Naive thymus-derived CD4-positive, alpha-beta T cell (primary cell): ENCODE measurements around the gene DPPA4. TPM values are rescaled to one million over a fixed set of nuclear protein-coding genes. Genes with fewer than 3 reads are reported as not detected.
"Not testable (repeated sequence)": the region's sequence is repeated elsewhere in the genome, so short reads cannot be mapped to it uniquely, and the experiment has no call there.

Experiments
- ATAC-seq: fragments of 150-1000 bp; cut with Tn5 transposase; 2 replicates; pipeline ENCODE4 v1.10.0; 2021; ENCODE audit warnings: mild to moderate bottlenecking, moderate library complexity
- CTCF ChIA-PET: fragments of 350-600 bp; sonication (Branson Sonifier 250); formaldehyde crosslinking; loops from one replicate; lab custom pipeline; 2021; ENCODE audit warnings: antibody characterized with exemption; lab: Charles Lee
- POLR2A ChIA-PET: fragments of 350-600 bp; sonication (Branson Sonifier 250); formaldehyde crosslinking; loops from one replicate; lab custom pipeline; 2021; ENCODE audit warnings: antibody characterized with exemption, inconsistent platforms; lab: Charles Lee
- DNase-seq, 9 donors: peaks; one replicate each; pipeline versions ENCODE4 v3.0.0 to v3.0.0-alpha.2; 2020 to 2022; ENCODE audit warnings: mixed read lengths in 1 of 9
- H3K27ac ChIP-seq: one replicate; pipeline ENCODE4 v1.7.0; 2013; ENCODE audit warnings: mild to moderate bottlenecking, low read depth, low read length, moderate library complexity
- H3K27me3 ChIP-seq, 2 donors: one replicate each; pipeline ENCODE4 v1.7.0; 2013; ENCODE audit warnings: low read length in 2 of 2, mild to moderate bottlenecking in 2 of 2, moderate library complexity in 2 of 2; ENCODE audit not compliant: control insufficient read depth in 2 of 2, insufficient read depth in 2 of 2
- H3K36me3 ChIP-seq, 3 experiments: 1 replicate in 2 of 3; 2 replicates in 1 of 3; pipeline ENCODE4 v1.7.0; 2013; ENCODE audit warnings: low read length in 3 of 3, mild to moderate bottlenecking in 3 of 3, moderate library complexity in 1 of 3; ENCODE audit not compliant: insufficient read depth in 3 of 3, control insufficient read depth in 2 of 3
- H3K4me1 ChIP-seq, 2 donors: one replicate each; pipeline ENCODE4 v1.7.0; 2013; ENCODE audit warnings: low read length in 2 of 2, mild to moderate bottlenecking in 2 of 2, moderate library complexity in 1 of 2; ENCODE audit not compliant: control insufficient read depth in 2 of 2, insufficient read depth in 2 of 2
- H3K4me3 ChIP-seq: 2 replicates; pipeline ENCODE4 v1.7.0; 2013; ENCODE audit warnings: mild to moderate bottlenecking, low read length
- H3K9me3 ChIP-seq, 3 experiments: 1 replicate in 2 of 3; 2 replicates in 1 of 3; pipeline ENCODE4 v1.7.0; 2013; ENCODE audit warnings: low read length in 3 of 3; ENCODE audit not compliant: control insufficient read depth in 2 of 3
- H3K27ac Mint-ChIP-seq, 9 donors: one replicate each; pipeline ENCODE4 v1.8.0; 2020 to 2022; ENCODE audit warnings: mixed read lengths in 9 of 9, mild to moderate bottlenecking in 8 of 9, moderate library complexity in 5 of 9, inconsistent platforms in 2 of 9
- H3K27me3 Mint-ChIP-seq, 5 donors: one replicate each; pipeline ENCODE4 v1.8.0; 2021 to 2022; ENCODE audit warnings: mixed read lengths in 5 of 5, mild to moderate bottlenecking in 1 of 5
- H3K36me3 Mint-ChIP-seq, 5 donors: one replicate each; pipeline ENCODE4 v1.8.0; 2020 to 2022; ENCODE audit warnings: mixed read lengths in 5 of 5, mild to moderate bottlenecking in 3 of 5, inconsistent platforms in 1 of 5
- H3K4me1 Mint-ChIP-seq, 7 donors: one replicate each; pipeline ENCODE4 v1.8.0; 2020 to 2022; ENCODE audit warnings: mixed read lengths in 7 of 7, mild to moderate bottlenecking in 3 of 7, inconsistent platforms in 1 of 7
- H3K4me3 Mint-ChIP-seq, 10 donors: one replicate each; pipeline ENCODE4 v1.8.0; 2020 to 2022; ENCODE audit warnings: mild to moderate bottlenecking in 10 of 10, mixed read lengths in 10 of 10, moderate library complexity in 6 of 10, inconsistent platforms in 2 of 10
- H3K9me3 Mint-ChIP-seq, 11 donors: one replicate each; pipeline ENCODE4 v1.8.0; 2020 to 2022; ENCODE audit warnings: mixed read lengths in 11 of 11, mild to moderate bottlenecking in 4 of 11, inconsistent platforms in 1 of 11, moderate library complexity in 1 of 11
- intact Hi-C, 2 donors: fragments of 100-400 bp; cut with micrococcal nuclease; formaldehyde crosslinking; loops; one replicate each; pipeline ENCODE4 v1.15.1; 2023
- polyA plus RNA-seq, 2 donors: library from polyadenylated mRNA; unstranded; fragments of 300-500 nt; fragmentation: Illumina TruSeq; gene quantifications; one replicate each; pipeline ENCODE4 v1.2.3, GENCODE V29; 2021
- total RNA-seq, 6 experiments: library from RNA in 5 of 6; stranded (reverse) in 5 of 6; gene quantifications; 1 replicate in 5 of 6; 2 replicates in 1 of 6; pipeline ENCODE4 v1.2.3 and lab custom pipeline; 2021 to 2026

The DPPA4 gene
- 1 to 10 TPM in 1 of 5 experiments, under 1 TPM in 3, not detected in 1; 0.19 to 3.7 (median 0.59) TPM for total RNA-seq
- polyA plus RNA-seq = 1 to 10 TPM; 2.2 to 4.0 TPM
- 1.7 reads per million, percentile 7 among the genes with 10 or more reads in this experiment for total RNA-seq (lab: John Stamatoyannopoulos, UW)

- DNase-seq (no peak), ATAC-seq (no peak)
- H3K4me3 ChIP-seq = peak within 1 kb of the TSS; percentile 39
- peak within 1 kb of the TSS; percentile 46 to 87 (median 68) for H3K4me3 Mint-ChIP-seq
- peaks cover 7 to 17% (median 13%) of the 10 kb centered on the region in 7 donors for H3K4me1 Mint-ChIP-seq
- H3K9me3 Mint-ChIP-seq = peaks cover 0 to 17% (median 2%) of the 10 kb centered on the region in 11 donors
- H3K27ac Mint-ChIP-seq = peak within 1 kb of the TSS in 2 of 9 donors; percentile 16 to 85
- ChIA-PET POLR2A (no interaction called here), CTCF (no interaction called here)
- H3K27ac ChIP-seq = no peak within 1 kb of the TSS
- no peaks in the 10 kb centered on the region for H3K4me1 ChIP-seq
- H3K27me3 ChIP-seq = no peaks in the 10 kb centered on the region
- no peaks in the 10 kb centered on the region for H3K36me3 ChIP-seq
- H3K36me3 Mint-ChIP-seq = peaks cover 0 to 5% (median 1%) of the 10 kb centered on the region in 5 donors
- peaks cover 31 to 43% (median 36%) of the 10 kb centered on the region in 5 donors for H3K27me3 Mint-ChIP-seq
- H3K9me3 ChIP-seq = no peaks in the 10 kb centered on the region
- intact Hi-C loops = no loop called here
These were observed at the start of gene DPPA4 for GRCh38 chr3:109337393-109337792. TSS of gene DPPA4 (minus strand) at chr3:109337546. CDS start at chr3:109337517, 29 bp downstream.

GRCh38 chr3:109385442-109386318, 48.3 kb upstream of the DPPA4 start:
- no peaks in the 10 kb centered on the region for H3K36me3 Mint-ChIP-seq
- ATAC-seq = no peak
- H3K4me3 Mint-ChIP-seq = no peak overlapping the region
- Histone ChIP-seq H3K36me3 (no peaks in the 10 kb centered on the region), H3K27me3 (no peaks in the 10 kb centered on the region), H3K27ac (no peak overlapping the region), H3K4me3 (no peak overlapping the region), H3K4me1 (no peaks in the 10 kb centered on the region), H3K9me3 (no peaks in the 10 kb centered on the region)
- CTCF ChIA-PET = no interaction called here
- H3K27me3 Mint-ChIP-seq = peaks cover 0 to 22% (median 7%) of the 10 kb centered on the region in 5 donors
- no peak for DNase-seq
- POLR2A ChIA-PET = no interaction called here
- no peak overlapping the region for H3K27ac Mint-ChIP-seq
- peaks cover 0 to 1% (median 0%) of the 10 kb centered on the region in 11 donors for H3K9me3 Mint-ChIP-seq
- H3K4me1 Mint-ChIP-seq = no peaks in the 10 kb centered on the region
- intact Hi-C loops = no loop called here

- Mint-ChIP-seq H3K36me3 (no peaks in the 10 kb centered on the region), H3K27ac (no peak overlapping the region), H3K27me3 (peaks cover 0 to 15% (median 4%) of the 10 kb centered on the region in 5 donors), H3K4me3 (no peak overlapping the region), H3K4me1 (no peaks in the 10 kb centered on the region), H3K9me3 (no peaks in the 10 kb centered on the region)
- H3K9me3 ChIP-seq = no peaks in the 10 kb centered on the region
- H3K27me3 ChIP-seq = no peaks in the 10 kb centered on the region
- DNase-seq (no peak), ATAC-seq (no peak)
- H3K4me1 ChIP-seq = no peaks in the 10 kb centered on the region
- H3K27ac ChIP-seq = no peak overlapping the region
- intact Hi-C loops = no loop called here
- no peak overlapping the region for H3K4me3 ChIP-seq
- H3K36me3 ChIP-seq = no peaks in the 10 kb centered on the region
- ChIA-PET CTCF (no interaction called here), POLR2A (no interaction called here)
These were observed 46.8 kb upstream of the DPPA4 start for GRCh38 chr3:109384164-109384563.

- H3K9me3 Mint-ChIP-seq = no peaks in the 10 kb centered on the region
- DNase-seq = no peak
- peaks cover 0 to 15% (median 4%) of the 10 kb centered on the region in 5 donors for H3K27me3 Mint-ChIP-seq
- H3K4me3 ChIP-seq = no peak overlapping the region
- no peaks in the 10 kb centered on the region for H3K4me1 ChIP-seq
- no peak overlapping the region for H3K4me3 Mint-ChIP-seq
- POLR2A ChIA-PET = no interaction called here
- no peaks in the 10 kb centered on the region for H3K36me3 Mint-ChIP-seq
- CTCF ChIA-PET = no interaction called here
- H3K4me1 Mint-ChIP-seq = no peaks in the 10 kb centered on the region
- H3K27me3 ChIP-seq = no peaks in the 10 kb centered on the region
- intact Hi-C loops = no loop called here
- no peaks in the 10 kb centered on the region for H3K36me3 ChIP-seq
- H3K27ac Mint-ChIP-seq = no peak overlapping the region
- H3K27ac ChIP-seq = no peak overlapping the region
- H3K9me3 ChIP-seq = no peaks in the 10 kb centered on the region
- ATAC-seq = no peak
These were observed 45.2 kb upstream of the DPPA4 start for GRCh38 chr3:109382588-109382987.

GRCh38 chr3:109375975-109376374, 38.6 kb upstream of the DPPA4 start:
- no peak for DNase-seq
- H3K27me3 ChIP-seq = no peaks in the 10 kb centered on the region
- Mint-ChIP-seq H3K27me3 (peaks cover 0 to 4% (median 0%) of the 10 kb centered on the region in 5 donors), H3K36me3 (no peaks in the 10 kb centered on the region), H3K9me3 (peaks cover 0 to 3% (median 0%) of the 10 kb centered on the region in 11 donors), H3K4me3 (no peak overlapping the region), H3K4me1 (no peaks in the 10 kb centered on the region), H3K27ac (no peak overlapping the region)
- ATAC-seq = no peak
- no peak overlapping the region for H3K4me3 ChIP-seq
- H3K4me1 ChIP-seq = no peaks in the 10 kb centered on the region
- intact Hi-C loops = no loop called here
- H3K36me3 ChIP-seq = no peaks in the 10 kb centered on the region
- H3K9me3 ChIP-seq = no peaks in the 10 kb centered on the region
- POLR2A ChIA-PET = no interaction called here
- H3K27ac ChIP-seq = no peak overlapping the region
- CTCF ChIA-PET = no interaction called here

- H3K9me3 ChIP-seq, H3K27me3 Mint-ChIP-seq, H3K36me3 ChIP-seq, H3K9me3 Mint-ChIP-seq, H3K4me1 Mint-ChIP-seq, intact Hi-C loops, H3K27me3 ChIP-seq, H3K36me3 Mint-ChIP-seq, H3K27ac ChIP-seq, ATAC-seq, H3K4me1 ChIP-seq, H3K4me3 ChIP-seq, CTCF ChIA-PET, POLR2A ChIA-PET, H3K27ac Mint-ChIP-seq, H3K4me3 Mint-ChIP-seq, DNase-seq: not testable (repeated sequence)
These were observed 37.1 kb upstream of the DPPA4 start for GRCh38 chr3:109374434-109374833.
